GM13976 (cell line): Measurements from ENCODE around the gene ERN1.
"Not testable (repeated sequence)": the region's sequence is repeated elsewhere in the genome, so short reads cannot be mapped to it uniquely, and the experiment has no call there.

ENCODE experiments used
- DNase-seq: peaks from one replicate; pipeline ENCODE4 v3.0.0; 2012; ENCODE audit warnings: low spot score
- CTCF ChIP-seq: IDR thresholded peaks from 2 replicates; pipeline ENCODE4 v1.5.1; 2012; ENCODE audit warnings: borderline replicate concordance, mild to moderate bottlenecking; ENCODE audit not compliant: insufficient read depth; ENCODE audit errors: extremely low read depth, missing control alignments, control extremely low read depth
- in situ Hi-C: fragments of 300-500 bp; cut with MboI; formaldehyde crosslinking; loops from one replicate; pipeline ENCODE4 v1.12.0; 2022; ENCODE audit warnings: low sequenced_read_pairs, mixed read lengths, inconsistent platforms; ENCODE audit not compliant: unreplicated experiment

Gene ERN1

GRCh38 chr17:64173646-64174045 lies 43.7 kb upstream of the ERN1 start:
- TF ChIP-seq CTCF: no peak
- DNase-seq: no peak
- in situ Hi-C loops: no loop called here

GRCh38 chr17:64172510-64172909 lies 42.6 kb upstream of the ERN1 start:
- in situ Hi-C loops: no loop called here
- no peak for DNase-seq
- no peak for TF ChIP-seq CTCF

- no peak for TF ChIP-seq CTCF
- DNase-seq: no peak
Observed at GRCh38 chr17:64171041-64171440, 41.1 kb upstream of the ERN1 start.

GRCh38 chr17:64170286-64170685 lies 40.3 kb upstream of the ERN1 start:
- TF ChIP-seq CTCF: no peak
- DNase-seq: no peak
- in situ Hi-C loops: no loop called here

More at GRCh38 chr17:64171041-64171440, 41.1 kb upstream of the ERN1 start:
- in situ Hi-C loops: no loop called here

- in situ Hi-C loops: loop anchor here (10.0 kb wide), 1 partner anchor 117 kb away; no protein-coding TSS in a partner anchor
Observed at GRCh38 chr17:64167666-64168065, 37.7 kb upstream of the ERN1 start.

GRCh38 chr17:64166876-64167275 lies 36.9 kb upstream of the ERN1 start:
- in situ Hi-C loops: loop anchor here (10.0 kb wide), 1 partner anchor 118 kb away; no protein-coding TSS in a partner anchor
- DNase-seq: no peak
- no peak for TF ChIP-seq CTCF

More at GRCh38 chr17:64167666-64168065, 37.7 kb upstream of the ERN1 start:
- DNase-seq: not testable (repeated sequence)

GRCh38 chr17:64165347-64165746 lies 35.4 kb upstream of the ERN1 start:
- in situ Hi-C loops: loop anchor here (10.0 kb wide), 1 partner anchor 119 kb away; no protein-coding TSS in a partner anchor
- no peak for TF ChIP-seq CTCF

More at GRCh38 chr17:64165347-64165746, 35.4 kb upstream of the ERN1 start:
- no peak for DNase-seq
